ENCODE data around the gene PTPN1. TPM values are rescaled to one million over a fixed set of nuclear protein-coding genes. Genes with fewer than 3 reads are reported as not detected.

PTPN1 gene
- total RNA-seq, 2 experiments from 2014 or later = 17.1 to 25.1 TPM

GRCh38 chr20:50569864-50570836 is 60.0 kb downstream of the PTPN1 start:
- Histone ChIP-seq H3K4me1 (ENCODE audit: insufficient read depth, low read length, poor library complexity, severe bottlenecking) (no peaks in the 10 kb centered on the region), H3K9me3 (ENCODE audit: low read length) (no peaks in the 10 kb centered on the region), H4K20me1 (ENCODE audit: insufficient read depth, low read length) (no peaks in the 10 kb centered on the region), H2AFZ (ENCODE audit: low read length) (no peak overlapping the region), H3K4me3 (ENCODE audit: low read depth, low read length, poor library complexity, severe bottlenecking) (no peak overlapping the region), H3K36me3 (ENCODE audit: insufficient read depth, low read length) (peaks cover 11% of the 10 kb centered on the region; the same call in 1 of the 2 replicates), H3K9me2 (ENCODE audit: insufficient read depth, low read length) (no peaks in the 10 kb centered on the region), H3K27ac (ENCODE audit: low read depth, low read length, poor library complexity, severe bottlenecking) (no peak overlapping the region), H3K79me2 (ENCODE audit: insufficient read depth, low read depth, low read length) (no peaks in the 10 kb centered on the region), H3K4me2 (ENCODE audit: low read length) (no peak overlapping the region)
- intact Hi-C loops (cut with micrococcal nuclease; ENCODE audit: unreplicated experiment) = loop anchor here (2.0 kb wide), 1 partner anchor 65 kb away; no protein-coding TSS in a partner anchor
- POLR2A ChIA-PET = interaction anchor here (0.5 to 0.8 kb wide), 2 partner anchors 12 to 14 kb away, joined by 4 to 5 read pairs; no protein-coding TSS in a partner anchor
- TF ChIP-seq EZH2phosphoT487 (IDR thresholded peaks at IDR 0.05; ENCODE audit: borderline replicate concordance, low read depth, low read length) = no peak
- TF ChIP-seq, protein P1, sequence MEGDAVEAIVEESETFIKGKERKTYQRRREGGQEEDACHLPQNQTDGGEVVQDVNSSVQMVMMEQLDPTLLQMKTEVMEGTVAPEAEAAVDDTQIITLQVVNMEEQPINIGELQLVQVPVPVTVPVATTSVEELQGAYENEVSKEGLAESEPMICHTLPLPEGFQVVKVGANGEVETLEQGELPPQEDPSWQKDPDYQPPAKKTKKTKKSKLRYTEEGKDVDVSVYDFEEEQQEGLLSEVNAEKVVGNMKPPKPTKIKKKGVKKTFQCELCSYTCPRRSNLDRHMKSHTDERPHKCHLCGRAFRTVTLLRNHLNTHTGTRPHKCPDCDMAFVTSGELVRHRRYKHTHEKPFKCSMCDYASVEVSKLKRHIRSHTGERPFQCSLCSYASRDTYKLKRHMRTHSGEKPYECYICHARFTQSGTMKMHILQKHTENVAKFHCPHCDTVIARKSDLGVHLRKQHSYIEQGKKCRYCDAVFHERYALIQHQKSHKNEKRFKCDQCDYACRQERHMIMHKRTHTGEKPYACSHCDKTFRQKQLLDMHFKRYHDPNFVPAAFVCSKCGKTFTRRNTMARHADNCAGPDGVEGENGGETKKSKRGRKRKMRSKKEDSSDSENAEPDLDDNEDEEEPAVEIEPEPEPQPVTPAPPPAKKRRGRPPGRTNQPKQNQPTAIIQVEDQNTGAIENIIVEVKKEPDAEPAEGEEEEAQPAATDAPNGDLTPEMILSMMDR (conservative IDR thresholded peaks at IDR 0.05; ENCODE audit: low read length) = peak; percentile 62
- peak; percentile 38 for DNase-seq (ENCODE audit: low spot score)
- BruUV-seq (replicated peaks) = no TSS peak
- CTCF ChIA-PET (ENCODE audit: unreplicated experiment) = no interaction called here

- no peak for DNase-seq (ENCODE audit: low spot score)
- POLR2A ChIA-PET = interaction anchor here (0.5 kb wide), 1 partner anchor 108 kb away, joined by 3 read pairs; no protein-coding TSS in a partner anchor
- no peak overlapping the region for H3K4me2 ChIP-seq (ENCODE audit: low read length)
- TF ChIP-seq EZH2phosphoT487 (IDR thresholded peaks at IDR 0.05; ENCODE audit: borderline replicate concordance, low read depth, low read length) = no peak
- TF ChIP-seq, protein P1 (conservative IDR thresholded peaks at IDR 0.05; ENCODE audit: low read length) = no peak
- no peaks in the 10 kb centered on the region for H3K79me2 ChIP-seq (ENCODE audit: insufficient read depth, low read depth, low read length)
- no peaks in the 10 kb centered on the region for H3K9me3 ChIP-seq (ENCODE audit: low read length)
- intact Hi-C loops (cut with micrococcal nuclease; ENCODE audit: unreplicated experiment) = loop anchor here (2.0 kb wide), 1 partner anchor 67 kb away; no protein-coding TSS in a partner anchor
- H3K9me2 ChIP-seq (ENCODE audit: insufficient read depth, low read length) = no peaks in the 10 kb centered on the region
- CTCF ChIA-PET (ENCODE audit: unreplicated experiment) = no interaction called here
- BruUV-seq (replicated peaks) = no TSS peak
- H3K4me1 ChIP-seq (ENCODE audit: insufficient read depth, low read length, poor library complexity, severe bottlenecking) = no peaks in the 10 kb centered on the region
- no peak overlapping the region for H3K27ac ChIP-seq (ENCODE audit: low read depth, low read length, poor library complexity, severe bottlenecking)
- peaks cover 14% of the 10 kb centered on the region; the same call in 1 of the 2 replicates for H3K36me3 ChIP-seq (ENCODE audit: insufficient read depth, low read length)
- H2AFZ ChIP-seq (ENCODE audit: low read length) = no peak overlapping the region
- no peak overlapping the region for H3K4me3 ChIP-seq (ENCODE audit: low read depth, low read length, poor library complexity, severe bottlenecking)
- H4K20me1 ChIP-seq (ENCODE audit: insufficient read depth, low read length) = no peaks in the 10 kb centered on the region
Observed at GRCh38 chr20:50571466-50571865, 61.3 kb downstream of the PTPN1 start.
